NCI-H128 (cell line): ENCODE measurements around the gene USP7.

ENCODE experiments used
- DNase-seq: peaks from one replicate; lab custom pipeline; 2025; ENCODE audit not compliant: unreplicated experiment; lab: John Stamatoyannopoulos, UW

The USP7 gene

GRCh38 chr16:8953064-8953463 is 10.6 kb downstream of the USP7 start:
- no peak for DNase-seq

- no peak for DNase-seq
Measured at GRCh38 chr16:8952281-8952751, 11.4 kb downstream of the USP7 start.

GRCh38 chr16:8951447-8952280 is 12.0 kb downstream of the USP7 start:
- DNase-seq: no peak

DNA sequence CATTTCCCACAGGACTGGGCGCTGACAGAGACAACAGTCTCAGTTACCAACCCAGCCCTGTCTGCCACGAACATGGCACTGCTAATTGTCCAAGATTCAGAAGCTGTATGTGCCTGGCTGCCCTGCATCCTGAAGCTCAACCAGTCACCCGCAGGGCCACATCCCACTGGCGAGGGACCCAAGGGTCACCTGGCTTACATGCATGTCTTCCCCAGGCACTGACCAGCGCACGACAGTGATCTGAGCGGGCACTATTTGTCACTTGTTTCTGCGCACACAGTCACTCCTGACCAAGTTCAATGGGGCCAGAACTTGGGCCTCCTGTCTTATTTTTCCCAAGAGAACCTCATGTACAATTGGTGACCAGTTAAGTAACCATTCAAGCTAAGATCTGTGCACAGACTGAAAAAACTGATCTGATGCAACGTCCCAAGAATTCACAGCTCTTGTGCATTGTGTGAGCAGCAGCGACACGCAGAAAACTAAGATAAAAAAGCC is 13.1 kb downstream of the USP7 start:
- DNase-seq: no peak

GRCh38 chr16:8949536-8950418 is 13.9 kb downstream of the USP7 start:
- no peak for DNase-seq

- no peak for DNase-seq
Measured at GRCh38 chr16:8948831-8949230, 14.9 kb downstream of the USP7 start.

GRCh38 chr16:8948069-8948593 is 15.6 kb downstream of the USP7 start:
- DNase-seq: no peak

DNA sequence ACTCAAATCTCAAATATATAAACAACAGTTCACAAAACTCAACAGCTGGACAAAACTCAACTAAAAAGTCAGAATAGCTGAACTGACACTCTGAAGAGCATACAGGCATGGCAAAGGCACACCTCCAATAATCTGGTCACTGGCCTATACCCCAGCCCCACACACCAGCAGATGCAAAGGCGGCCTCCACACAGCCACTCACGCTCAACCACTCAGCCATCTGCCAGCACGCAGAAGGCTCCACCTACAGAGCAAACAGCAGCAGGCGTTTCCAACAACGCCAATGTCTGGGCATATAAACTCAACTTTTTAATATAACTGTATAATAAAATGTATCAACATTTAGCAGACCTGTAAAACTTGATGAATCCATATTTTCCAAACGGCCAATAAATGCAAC is 17.2 kb downstream of the USP7 start:
- no peak for DNase-seq

DNA sequence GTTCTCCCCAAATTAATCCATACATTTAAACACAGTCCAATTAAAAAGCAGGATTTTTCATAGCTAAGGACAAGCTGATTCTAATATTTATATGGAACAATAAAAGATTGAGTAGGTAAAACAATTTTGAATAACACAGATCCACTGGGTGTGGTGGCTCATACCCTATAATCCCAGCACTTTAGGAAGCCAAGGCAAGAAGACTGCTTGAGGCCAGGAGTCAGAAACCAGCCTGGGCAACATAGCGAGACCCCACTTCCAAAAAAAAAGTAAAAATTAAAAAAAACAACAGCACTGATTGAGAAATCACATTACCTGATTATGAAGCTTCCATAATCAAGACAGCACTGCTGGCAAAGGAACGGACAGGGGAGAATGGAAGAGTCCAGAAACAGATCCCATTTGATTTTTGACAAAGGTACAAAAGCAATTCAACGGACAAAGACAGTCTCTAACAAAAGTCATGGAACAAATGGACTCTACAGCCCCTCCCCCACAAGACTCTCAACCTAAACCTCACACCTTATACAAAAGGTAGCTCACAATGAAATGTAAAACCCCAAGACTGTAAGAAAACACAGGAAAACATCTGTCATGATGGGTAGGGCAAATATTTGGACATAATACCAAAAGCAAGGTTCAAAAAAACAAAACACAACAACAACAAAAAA is 17.9 kb downstream of the USP7 start:
- DNase-seq: no peak

GRCh38 chr16:8943966-8944759 is 19.5 kb downstream of the USP7 start:
- no peak for DNase-seq

DNA sequence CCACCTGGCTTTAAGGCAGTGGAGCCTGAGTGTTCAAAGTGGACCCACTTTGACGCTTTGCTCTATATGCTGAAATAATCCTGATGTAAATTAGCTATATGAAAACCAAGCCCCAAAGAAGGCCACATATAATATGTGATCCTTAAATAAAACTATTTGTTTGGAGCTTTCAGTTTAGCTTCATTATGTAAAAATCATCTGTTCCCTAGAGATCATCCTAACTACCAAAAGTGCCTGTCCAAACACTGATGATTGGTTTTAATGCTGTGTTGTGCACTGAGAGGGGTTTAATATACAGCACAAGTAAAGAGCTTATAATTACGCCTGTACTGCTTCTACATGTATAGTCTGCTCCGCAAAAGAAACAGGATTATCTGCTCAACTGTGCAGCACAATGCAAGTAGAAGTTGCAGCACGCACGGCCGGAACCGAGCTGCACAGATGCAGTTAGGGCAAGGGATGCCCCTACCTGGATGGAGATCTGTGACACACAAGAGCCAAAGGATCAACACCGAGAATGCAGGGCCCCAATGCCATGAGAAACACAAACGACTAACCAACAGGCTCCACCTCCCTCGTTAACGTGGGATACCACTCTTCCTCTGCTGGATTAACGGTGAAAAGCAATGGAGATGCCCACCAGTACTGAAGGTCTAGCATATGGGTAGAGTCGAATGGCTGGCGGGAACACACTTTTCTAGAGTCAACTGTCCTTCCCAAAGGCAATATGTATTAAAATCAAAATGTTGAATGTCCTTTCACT is 20.5 kb downstream of the USP7 start:
- DNase-seq: no peak

DNA sequence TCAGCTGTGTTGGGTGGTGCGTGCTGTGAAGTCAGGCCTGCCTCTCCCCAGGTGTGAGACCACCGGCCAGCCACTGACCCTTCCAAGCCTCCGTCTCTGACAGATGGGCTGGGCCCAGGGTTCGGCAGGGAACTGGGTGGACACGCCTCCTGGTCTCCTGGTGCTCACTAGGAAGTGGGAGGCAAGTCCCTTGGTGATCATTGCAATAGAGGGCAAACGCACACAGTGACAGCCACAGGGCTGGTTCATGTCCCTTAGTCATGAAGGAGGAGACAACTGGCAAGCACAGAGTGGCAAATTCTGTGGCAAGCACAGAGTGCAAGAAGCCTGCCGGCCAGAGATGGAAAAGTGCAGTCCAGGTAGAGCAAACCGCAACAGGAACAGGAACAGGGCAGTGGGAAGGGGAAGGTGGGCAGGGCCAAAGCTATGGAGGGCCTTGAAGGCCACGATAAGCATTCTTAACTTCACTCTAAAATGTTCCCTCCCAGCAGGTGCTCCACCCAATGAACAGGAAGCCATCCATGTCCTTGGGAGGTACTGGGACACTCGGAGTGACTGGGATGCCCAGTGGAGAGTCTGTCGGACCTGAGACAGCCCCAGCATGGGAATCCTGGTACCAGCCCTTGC is 21.9 kb downstream of the USP7 start:
- no peak for DNase-seq

GRCh38 chr16:8937803-8938202 is 25.9 kb downstream of the USP7 start:
- no peak for DNase-seq

DNA sequence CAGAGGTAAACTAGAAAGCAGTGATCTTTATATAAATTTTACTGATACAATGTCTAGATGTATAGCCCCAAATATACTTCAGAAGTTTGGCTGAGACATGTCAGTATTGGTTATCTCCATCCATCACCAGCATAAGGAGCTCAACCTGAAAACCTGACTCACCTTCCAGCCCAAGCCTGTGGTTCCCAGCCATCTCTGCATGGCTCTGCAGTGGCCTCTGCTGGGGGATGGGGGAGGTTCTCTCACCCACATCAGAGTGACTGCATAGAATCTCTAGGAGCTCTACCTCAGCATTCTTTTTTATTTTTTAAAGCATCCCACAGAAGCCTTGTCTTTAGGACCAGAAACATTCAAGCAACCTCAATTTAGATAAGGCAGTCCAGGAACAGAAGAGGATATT is 27.3 kb downstream of the USP7 start:
- DNase-seq: no peak

DNA sequence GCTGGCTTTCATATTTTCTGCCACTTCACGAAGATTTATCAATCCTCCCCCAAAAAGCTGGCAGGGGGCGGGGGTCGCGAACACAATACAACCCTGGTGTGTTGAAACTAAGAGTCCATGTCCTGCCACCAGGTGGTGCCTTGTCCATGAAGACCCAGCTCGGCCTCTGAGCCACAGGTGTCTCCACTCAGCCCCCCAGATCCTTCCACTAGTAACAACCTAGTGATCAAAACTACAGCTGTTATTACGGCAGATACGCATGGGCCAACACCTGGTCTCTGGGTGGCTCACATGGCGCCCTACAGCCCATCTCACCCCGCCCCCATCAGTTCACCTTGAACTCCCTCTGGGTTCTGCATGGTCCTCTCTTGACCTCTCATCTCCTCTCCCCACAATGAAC is 27.7 kb downstream of the USP7 start:
- DNase-seq: no peak

DNA sequence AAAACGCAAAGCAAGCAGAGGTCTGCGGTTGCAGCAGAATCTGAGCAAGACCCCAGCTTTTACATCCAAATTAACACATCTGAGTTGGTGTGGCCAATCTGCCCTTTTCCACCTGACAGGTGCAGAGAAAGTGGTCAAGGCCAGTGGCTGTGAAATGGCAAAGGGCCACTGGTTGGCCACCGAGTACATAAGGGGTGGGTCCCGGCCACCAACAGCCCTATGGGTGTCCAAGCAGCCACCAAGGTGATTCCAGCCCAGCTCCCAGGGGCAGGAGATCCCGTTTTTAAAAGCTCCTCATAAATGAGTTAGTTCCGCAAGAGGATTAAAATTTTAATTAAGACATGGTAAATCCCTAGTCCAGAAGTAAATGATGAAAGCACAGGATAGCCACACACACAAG is 29.1 kb downstream of the USP7 start:
- no peak for DNase-seq

DNA sequence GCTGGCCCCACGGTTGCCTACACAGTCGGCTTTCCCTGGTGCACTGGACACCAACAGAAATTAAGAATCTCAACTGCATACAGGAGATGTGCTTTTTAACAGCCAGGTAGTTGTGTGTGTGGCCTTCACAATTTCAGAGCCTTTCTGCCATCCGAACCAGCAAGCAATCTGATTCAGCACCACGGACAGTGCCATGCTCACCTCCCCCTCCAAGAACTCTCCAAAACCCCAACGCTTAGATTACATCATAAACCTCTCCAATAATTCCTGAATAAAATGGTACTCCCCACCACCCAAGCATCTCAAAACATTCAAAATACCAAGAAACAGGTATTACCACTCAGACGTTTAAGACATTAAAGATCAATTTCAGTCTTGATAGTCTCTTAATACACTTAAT is 31.8 kb downstream of the USP7 start:
- no peak for DNase-seq

DNA sequence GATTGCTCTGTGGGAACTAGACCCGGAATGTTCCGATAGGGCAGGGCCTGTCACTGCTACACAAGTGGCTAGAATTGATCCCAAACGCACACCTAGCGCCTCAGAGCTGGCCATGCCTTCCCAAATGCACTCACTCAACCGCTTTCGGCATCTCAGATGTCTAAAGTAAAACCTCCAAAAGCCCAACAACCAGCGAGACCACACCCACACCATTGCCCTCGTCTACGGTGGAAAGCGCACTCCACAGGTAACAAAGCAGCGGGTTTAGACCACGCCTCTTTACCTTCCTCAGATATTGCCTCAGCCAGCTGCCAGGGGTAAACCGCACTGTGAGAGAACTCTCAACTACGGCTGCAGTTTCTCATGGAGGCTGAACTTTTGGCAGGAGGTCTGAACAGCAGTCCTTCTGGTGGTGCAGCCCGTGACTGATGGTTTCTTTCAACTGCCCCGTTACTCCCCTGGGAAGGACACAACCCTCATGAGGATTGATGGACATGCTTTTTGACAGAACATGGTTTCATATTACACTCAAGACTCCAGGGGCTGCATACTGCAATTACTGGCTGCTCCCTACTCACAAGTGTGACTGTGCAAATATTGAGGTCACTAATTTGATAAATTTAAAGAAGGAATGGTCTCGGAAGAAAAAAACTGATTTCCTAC is 34.5 kb downstream of the USP7 start:
- DNase-seq: peak; percentile 50
